DND-41 (cell line): ENCODE data around the gene C10orf62.

Source experiments
- EZH2 ChIP-seq: IDR thresholded peaks from 3 replicates; pipeline ENCODE4 v1.6.1; 2012; ENCODE audit warnings: borderline replicate concordance, low read depth, mild to moderate bottlenecking, moderate library complexity, low read length, inconsistent platforms; ENCODE audit not compliant: severe bottlenecking
- TF ChIP-seq, protein P1 (sequence below): IDR thresholded peaks from 2 replicates; pipeline ENCODE4 v1.5.1; 2012; ENCODE audit warnings: borderline replicate concordance, low read length, moderate library complexity, mild to moderate bottlenecking; ENCODE audit not compliant: poor library complexity, severe bottlenecking; ENCODE audit errors: extremely low read depth

DNA sequence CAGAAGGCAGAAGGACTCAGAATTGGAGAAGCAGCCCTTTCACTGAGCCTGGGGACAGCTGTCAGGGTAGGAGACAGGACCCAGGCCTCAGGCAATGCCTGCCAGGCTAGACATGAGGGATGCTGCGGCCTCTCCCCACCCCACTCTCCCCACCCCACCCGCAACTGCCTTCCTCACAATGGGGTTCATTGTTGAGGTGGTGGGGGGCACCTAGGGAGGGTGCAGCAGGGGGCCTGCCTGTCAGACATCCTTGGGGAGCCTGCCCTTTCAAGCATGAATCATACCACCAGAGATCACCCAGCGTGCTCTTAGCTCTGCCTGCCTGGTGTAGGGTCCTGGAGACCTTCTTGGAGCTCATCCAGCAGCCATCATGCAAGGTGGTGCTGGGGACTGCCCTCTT lies at the start of gene C10orf62:
- no peak for TF ChIP-seq EZH2
- TF ChIP-seq, protein P1, sequence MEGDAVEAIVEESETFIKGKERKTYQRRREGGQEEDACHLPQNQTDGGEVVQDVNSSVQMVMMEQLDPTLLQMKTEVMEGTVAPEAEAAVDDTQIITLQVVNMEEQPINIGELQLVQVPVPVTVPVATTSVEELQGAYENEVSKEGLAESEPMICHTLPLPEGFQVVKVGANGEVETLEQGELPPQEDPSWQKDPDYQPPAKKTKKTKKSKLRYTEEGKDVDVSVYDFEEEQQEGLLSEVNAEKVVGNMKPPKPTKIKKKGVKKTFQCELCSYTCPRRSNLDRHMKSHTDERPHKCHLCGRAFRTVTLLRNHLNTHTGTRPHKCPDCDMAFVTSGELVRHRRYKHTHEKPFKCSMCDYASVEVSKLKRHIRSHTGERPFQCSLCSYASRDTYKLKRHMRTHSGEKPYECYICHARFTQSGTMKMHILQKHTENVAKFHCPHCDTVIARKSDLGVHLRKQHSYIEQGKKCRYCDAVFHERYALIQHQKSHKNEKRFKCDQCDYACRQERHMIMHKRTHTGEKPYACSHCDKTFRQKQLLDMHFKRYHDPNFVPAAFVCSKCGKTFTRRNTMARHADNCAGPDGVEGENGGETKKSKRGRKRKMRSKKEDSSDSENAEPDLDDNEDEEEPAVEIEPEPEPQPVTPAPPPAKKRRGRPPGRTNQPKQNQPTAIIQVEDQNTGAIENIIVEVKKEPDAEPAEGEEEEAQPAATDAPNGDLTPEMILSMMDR: no peak
